ENCODE measurements around the gene ZMPSTE24. TPM values are rescaled to one million over a fixed set of nuclear protein-coding genes. Genes with fewer than 3 reads are reported as not detected.
A peak's percentile ranks its signal among the peaks of the same experiment; 100 is the strongest.
"Not testable (repeated sequence)": the region's sequence is repeated elsewhere in the genome, so short reads cannot be mapped to it uniquely, and the experiment has no call there.

Gene ZMPSTE24
- 31.3 and 37.9 TPM in 2 replicates for total RNA-seq (2014; rRNA removed; shearing (Covaris generic))

GRCh38 chr1:40257688-40258444, at the start of gene ZMPSTE24:
TSS of gene ZMPSTE24 (plus strand) at chr1:40258236. CDS start at chr1:40258272, 36 bp downstream.
- Histone ChIP-seq H3K4me3 (ENCODE audit: insufficient read depth, low read depth, low read length) (peak within 1 kb of the TSS; percentile 98), H3K27me3 (ENCODE audit: control insufficient read depth, insufficient read depth, low read length) (no peaks in the 10 kb centered on the region), H3K36me3 (replicated peaks; ENCODE audit: control insufficient read depth, insufficient read depth, low read length) (peaks cover 8% of the 10 kb centered on the region)
- peak; percentile 92 for DNase-seq

GRCh38 chr1:40210511-40211204, 47.4 kb upstream of the ZMPSTE24 start:
- Histone ChIP-seq H3K4me3 (ENCODE audit: insufficient read depth, low read depth, low read length) (no peak overlapping the region), H3K27me3 (ENCODE audit: control insufficient read depth, insufficient read depth, low read length) (no peaks in the 10 kb centered on the region), H3K36me3 (replicated peaks; ENCODE audit: control insufficient read depth, insufficient read depth, low read length) (no peaks in the 10 kb centered on the region; the same call in none of the 2 replicates)
- DNase-seq: no peak

- Histone ChIP-seq H3K36me3 (replicated peaks; ENCODE audit: control insufficient read depth, insufficient read depth, low read length) (no peaks in the 10 kb centered on the region; the same call in 1 of the 2 replicates), H3K27me3 (ENCODE audit: control insufficient read depth, insufficient read depth, low read length) (no peaks in the 10 kb centered on the region), H3K4me3 (ENCODE audit: insufficient read depth, low read depth, low read length) (no peak overlapping the region)
- no peak for DNase-seq
Measured at GRCh38 chr1:40218333-40218732, 39.7 kb upstream of the ZMPSTE24 start.

DNA sequence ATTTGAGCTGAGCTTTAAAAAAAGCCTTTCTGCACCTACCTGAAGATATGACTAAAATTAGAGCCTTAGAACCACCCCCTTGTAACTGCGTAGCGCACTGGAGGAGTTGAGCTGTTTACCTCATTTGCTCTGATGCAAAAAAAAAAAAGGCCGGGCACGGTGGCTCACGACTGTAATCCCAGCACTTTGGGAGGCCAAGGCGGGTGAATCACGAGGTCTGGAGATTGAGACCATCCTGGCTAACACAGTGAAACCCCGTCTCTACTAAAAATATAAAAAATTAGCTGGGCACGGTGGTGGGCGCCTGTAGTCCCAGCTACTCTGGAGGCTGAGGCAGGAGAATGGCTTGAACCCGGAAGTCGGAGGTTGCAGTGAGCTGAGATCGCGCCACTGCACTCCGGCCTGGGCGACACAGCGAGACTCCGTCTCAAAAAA, 36.5 kb upstream of the ZMPSTE24 start:
- DNase-seq; H3K4me3 ChIP-seq (ENCODE audit: insufficient read depth, low read depth, low read length); H3K27me3 ChIP-seq (ENCODE audit: control insufficient read depth, insufficient read depth, low read length); H3K36me3 ChIP-seq (replicated peaks; ENCODE audit: control insufficient read depth, insufficient read depth, low read length): not testable (repeated sequence)

GRCh38 chr1:40221977-40222772, 35.9 kb upstream of the ZMPSTE24 start:
- H3K36me3 ChIP-seq (replicated peaks; ENCODE audit: control insufficient read depth, insufficient read depth, low read length): no peaks in the 10 kb centered on the region
- H3K27me3 ChIP-seq (ENCODE audit: control insufficient read depth, insufficient read depth, low read length): no peaks in the 10 kb centered on the region
- no peak for DNase-seq
- no peak overlapping the region for H3K4me3 ChIP-seq (ENCODE audit: insufficient read depth, low read depth, low read length)

DNA sequence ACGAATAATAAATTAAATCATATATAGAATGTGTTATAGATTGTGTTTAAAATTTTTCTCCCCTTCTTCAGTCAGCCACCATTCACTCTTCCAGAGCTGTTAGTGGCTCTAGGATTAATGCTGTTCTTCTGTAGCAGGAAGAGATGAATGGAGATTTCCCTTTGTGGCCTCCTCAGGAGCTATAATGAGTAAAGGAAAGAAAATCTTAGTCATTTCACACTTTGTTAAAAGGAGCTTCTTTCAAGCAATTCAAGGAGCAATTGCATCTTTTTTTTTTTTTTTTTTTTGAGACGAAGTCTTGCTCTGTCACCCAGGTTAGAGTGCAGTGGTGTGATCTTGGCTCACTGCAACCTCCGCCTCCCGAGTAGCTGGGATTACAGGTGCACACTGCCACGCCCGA, 34.0 kb upstream of the ZMPSTE24 start:
- no peaks in the 10 kb centered on the region for H3K36me3 ChIP-seq (replicated peaks; ENCODE audit: control insufficient read depth, insufficient read depth, low read length)
- no peak overlapping the region for H3K4me3 ChIP-seq (ENCODE audit: insufficient read depth, low read depth, low read length)
- H3K27me3 ChIP-seq (ENCODE audit: control insufficient read depth, insufficient read depth, low read length): no peaks in the 10 kb centered on the region
- no peak for DNase-seq

DNA sequence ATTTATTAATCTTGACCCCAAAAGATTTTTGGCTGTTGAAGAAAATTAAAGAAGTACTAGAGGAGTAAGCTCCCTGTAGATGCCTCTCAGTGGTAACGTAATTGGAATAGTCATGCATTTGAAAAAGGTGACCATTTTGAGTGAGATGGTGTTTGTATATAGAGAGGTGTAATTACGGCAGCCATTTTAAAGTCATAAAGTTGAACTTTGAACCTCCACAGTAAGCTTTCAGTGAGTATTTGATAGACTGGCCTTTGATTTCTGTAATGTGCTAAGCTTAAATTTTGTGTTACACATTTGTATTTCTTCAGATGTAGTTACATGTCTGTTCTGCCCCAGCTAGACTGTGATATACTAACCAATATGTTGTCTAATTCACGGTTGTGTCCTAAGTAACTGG, 31.8 kb upstream of the ZMPSTE24 start:
- no peak for DNase-seq
- H3K27me3 ChIP-seq (ENCODE audit: control insufficient read depth, insufficient read depth, low read length): no peaks in the 10 kb centered on the region
- no peaks in the 10 kb centered on the region for H3K36me3 ChIP-seq (replicated peaks; ENCODE audit: control insufficient read depth, insufficient read depth, low read length)
- no peak overlapping the region for H3K4me3 ChIP-seq (ENCODE audit: insufficient read depth, low read depth, low read length)

- no peak for DNase-seq
- H3K4me3 ChIP-seq (ENCODE audit: insufficient read depth, low read depth, low read length): no peak overlapping the region
- H3K27me3 ChIP-seq (ENCODE audit: control insufficient read depth, insufficient read depth, low read length): no peaks in the 10 kb centered on the region
- peaks cover 3% of the 10 kb centered on the region; the same call in 1 of the 2 replicates for H3K36me3 ChIP-seq (replicated peaks; ENCODE audit: control insufficient read depth, insufficient read depth, low read length)
Measured at GRCh38 chr1:40232444-40232843, 25.6 kb upstream of the ZMPSTE24 start.

- Histone ChIP-seq H3K36me3 (replicated peaks; ENCODE audit: control insufficient read depth, insufficient read depth, low read length) (peaks cover 1% of the 10 kb centered on the region; the same call in 1 of the 2 replicates), H3K4me3 (ENCODE audit: insufficient read depth, low read depth, low read length) (no peak overlapping the region), H3K27me3 (ENCODE audit: control insufficient read depth, insufficient read depth, low read length) (no peaks in the 10 kb centered on the region)
- no peak for DNase-seq
Measured at GRCh38 chr1:40239626-40240025, 18.4 kb upstream of the ZMPSTE24 start.

GRCh38 chr1:40240390-40240789, 17.6 kb upstream of the ZMPSTE24 start:
- Histone ChIP-seq H3K36me3 (replicated peaks; ENCODE audit: control insufficient read depth, insufficient read depth, low read length) (peaks cover 1% of the 10 kb centered on the region; the same call in 1 of the 2 replicates), H3K4me3 (ENCODE audit: insufficient read depth, low read depth, low read length) (no peak overlapping the region), H3K27me3 (ENCODE audit: control insufficient read depth, insufficient read depth, low read length) (no peaks in the 10 kb centered on the region)
- DNase-seq: no peak

DNA sequence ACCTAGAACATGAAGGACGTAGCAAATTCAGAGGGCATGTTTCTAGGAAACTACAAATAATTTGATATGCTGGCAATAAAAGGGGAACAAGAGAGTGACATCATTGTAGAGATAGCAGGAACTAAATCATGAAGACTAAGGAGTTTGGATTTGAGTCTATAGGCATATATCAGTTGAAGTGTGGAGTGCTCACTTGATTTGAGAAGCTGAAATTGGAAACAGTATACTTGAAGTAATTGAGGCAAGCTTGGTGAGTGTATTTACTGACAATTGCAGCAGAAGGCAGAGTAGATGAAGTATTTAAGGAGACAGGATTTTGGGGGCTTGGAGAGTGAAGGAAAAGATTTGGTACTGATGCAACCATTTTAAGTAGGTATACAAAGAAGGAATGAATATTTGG, 16.7 kb upstream of the ZMPSTE24 start:
- DNase-seq: no peak
- Histone ChIP-seq H3K36me3 (replicated peaks; ENCODE audit: control insufficient read depth, insufficient read depth, low read length) (no peaks in the 10 kb centered on the region), H3K27me3 (ENCODE audit: control insufficient read depth, insufficient read depth, low read length) (no peaks in the 10 kb centered on the region), H3K4me3 (ENCODE audit: insufficient read depth, low read depth, low read length) (no peak overlapping the region)

DNA sequence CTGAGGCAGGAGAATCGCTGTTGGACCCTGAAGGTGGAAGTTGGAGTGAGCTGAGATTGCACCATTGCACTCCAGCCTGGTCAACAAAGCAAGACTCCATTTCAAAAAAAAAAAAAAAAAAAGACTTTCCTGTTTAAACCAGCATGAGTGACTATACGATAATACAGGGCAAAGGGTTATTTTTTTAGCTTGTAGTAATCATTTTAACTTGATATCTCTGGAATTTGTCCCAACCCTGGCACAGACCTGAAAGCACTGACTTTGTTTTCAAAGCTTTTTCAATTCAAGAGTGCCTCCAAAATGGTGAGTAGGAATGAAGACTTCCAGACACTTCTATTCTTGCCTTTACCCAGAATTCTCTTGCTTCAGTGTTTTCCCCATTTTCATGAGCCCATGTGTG, 14.7 kb upstream of the ZMPSTE24 start:
- no peak overlapping the region for H3K4me3 ChIP-seq (ENCODE audit: insufficient read depth, low read depth, low read length)
- no peaks in the 10 kb centered on the region for H3K27me3 ChIP-seq (ENCODE audit: control insufficient read depth, insufficient read depth, low read length)
- no peak for DNase-seq
- H3K36me3 ChIP-seq (replicated peaks; ENCODE audit: control insufficient read depth, insufficient read depth, low read length): no peaks in the 10 kb centered on the region

GRCh38 chr1:40244138-40244744, 13.8 kb upstream of the ZMPSTE24 start:
- Histone ChIP-seq H3K4me3 (ENCODE audit: insufficient read depth, low read depth, low read length) (no peak overlapping the region), H3K27me3 (ENCODE audit: control insufficient read depth, insufficient read depth, low read length) (no peaks in the 10 kb centered on the region), H3K36me3 (replicated peaks; ENCODE audit: control insufficient read depth, insufficient read depth, low read length) (no peaks in the 10 kb centered on the region)
- DNase-seq: no peak

GRCh38 chr1:40245686-40246085, 12.3 kb upstream of the ZMPSTE24 start:
- DNase-seq: no peak
- no peaks in the 10 kb centered on the region for H3K27me3 ChIP-seq (ENCODE audit: control insufficient read depth, insufficient read depth, low read length)
- no peaks in the 10 kb centered on the region for H3K36me3 ChIP-seq (replicated peaks; ENCODE audit: control insufficient read depth, insufficient read depth, low read length)
- no peak overlapping the region for H3K4me3 ChIP-seq (ENCODE audit: insufficient read depth, low read depth, low read length)
